Kidney epithelial cell (primary cell): ENCODE data around the gene FBXW11. TPM values are rescaled to one million over a fixed set of nuclear protein-coding genes. Genes with fewer than 3 reads are reported as not detected.

ENCODE experiments used
- DNase-seq: peaks from one replicate; pipeline ENCODE4 v3.0.0-alpha.2; 2010; ENCODE audit warnings: low read depth
- H3K27me3 ChIP-seq: 2 replicates; pipeline ENCODE4 v1.6.0; 2011; ENCODE audit warnings: low read length; ENCODE audit not compliant: control insufficient read depth, insufficient read depth
- H3K36me3 ChIP-seq: 2 replicates; pipeline ENCODE4 v1.5.1; 2011; ENCODE audit warnings: low read length; ENCODE audit not compliant: control insufficient read depth, insufficient read depth
- H3K4me3 ChIP-seq: 2 replicates; pipeline ENCODE4 v1.5.1; 2011; ENCODE audit warnings: low read depth, mild to moderate bottlenecking, control low read depth, low read length
- CTCF ChIP-seq: IDR thresholded peaks from 2 replicates; pipeline ENCODE4 v1.5.1; 2011; ENCODE audit warnings: mild to moderate bottlenecking, moderate library complexity, low read length, control low read depth, inconsistent platforms; ENCODE audit not compliant: insufficient read depth, poor library complexity, severe bottlenecking
- total RNA-seq: library from RNA; depleted of rRNA; stranded (reverse); fragments of >200 nt; gene quantifications from 2 replicates; pipeline ENCODE4 v1.2.3, GENCODE V29; 2015

The FBXW11 gene
- total RNA-seq, 1 donor from 2014 or later, result 75.1 TPM

GRCh38 chr5:171834461-171834860 lies 172.0 kb downstream of the FBXW11 start:
- H3K36me3 ChIP-seq, result no peaks in the 10 kb centered on the region
- no peaks in the 10 kb centered on the region for H3K27me3 ChIP-seq
- no peak for DNase-seq
- no peak overlapping the region for H3K4me3 ChIP-seq
- TF ChIP-seq CTCF, result no peak

- H3K4me3 ChIP-seq, result no peak overlapping the region
- H3K36me3 ChIP-seq, result no peaks in the 10 kb centered on the region
- no peak for DNase-seq
- TF ChIP-seq CTCF, result no peak
- no peaks in the 10 kb centered on the region for H3K27me3 ChIP-seq
Measured at GRCh38 chr5:171832775-171833174, 173.7 kb downstream of the FBXW11 start.

- no peaks in the 10 kb centered on the region for H3K36me3 ChIP-seq
- H3K4me3 ChIP-seq, result no peak overlapping the region
- no peak for DNase-seq
- TF ChIP-seq CTCF, result no peak
- H3K27me3 ChIP-seq, result no peaks in the 10 kb centered on the region
Measured at GRCh38 chr5:171830686-171831085, 175.8 kb downstream of the FBXW11 start.

- TF ChIP-seq CTCF, result no peak
- H3K36me3 ChIP-seq, result no peaks in the 10 kb centered on the region
- H3K27me3 ChIP-seq, result no peaks in the 10 kb centered on the region
- DNase-seq, result no peak
- no peak overlapping the region for H3K4me3 ChIP-seq
Measured at GRCh38 chr5:171827162-171827561, 179.3 kb downstream of the FBXW11 start.

- no peak for TF ChIP-seq CTCF
- peak; percentile 7 for DNase-seq
- no peaks in the 10 kb centered on the region for H3K27me3 ChIP-seq
- H3K4me3 ChIP-seq, result no peak overlapping the region
- no peaks in the 10 kb centered on the region for H3K36me3 ChIP-seq
Measured at GRCh38 chr5:171826132-171826531, 180.3 kb downstream of the FBXW11 start.

GRCh38 chr5:171825051-171825450 lies 181.4 kb downstream of the FBXW11 start:
- Histone ChIP-seq H3K4me3 (no peak overlapping the region), H3K27me3 (no peaks in the 10 kb centered on the region), H3K36me3 (no peaks in the 10 kb centered on the region)
- TF ChIP-seq CTCF, result no peak
- no peak for DNase-seq
